Osteoblast (primary cell): ENCODE results near the gene CSNK2B. TPM values are rescaled to one million over a fixed set of nuclear protein-coding genes. Genes with fewer than 3 reads are reported as not detected.
A peak's percentile ranks its signal among the peaks of the same experiment; 100 is the strongest.

Experiments used
- DNase-seq: peaks from one replicate; pipeline ENCODE4 v3.0.0; 2011; ENCODE audit warnings: low spot score, mixed read lengths; ENCODE audit not compliant: insufficient read length; ENCODE audit errors: missing footprints
- H2AFZ ChIP-seq: 2 replicates; pipeline ENCODE4 v1.6.0; 2011; ENCODE audit warnings: mild to moderate bottlenecking, low read length
- H3K27ac ChIP-seq: 2 replicates; pipeline ENCODE4 v1.5.1; 2011; ENCODE audit warnings: mild to moderate bottlenecking, low read depth, low read length, moderate library complexity
- H3K27me3 ChIP-seq: 2 replicates; pipeline ENCODE4 v1.6.0; 2012; ENCODE audit warnings: mild to moderate bottlenecking, control low read depth, inconsistent platforms, low read length, moderate library complexity; ENCODE audit not compliant: insufficient read depth
- H3K36me3 ChIP-seq: 2 replicates; pipeline ENCODE4 v1.5.1; 2011; ENCODE audit warnings: mild to moderate bottlenecking, low read length, control low read depth, moderate library complexity; ENCODE audit not compliant: insufficient read depth
- H3K4me1 ChIP-seq: 2 replicates; pipeline ENCODE4 v1.5.1; 2011; ENCODE audit warnings: mild to moderate bottlenecking, low read length, control low read depth, moderate library complexity; ENCODE audit not compliant: insufficient read depth
- H3K4me2 ChIP-seq: 2 replicates; pipeline ENCODE4 v1.6.0; 2011; ENCODE audit warnings: mild to moderate bottlenecking, low read length; ENCODE audit not compliant: insufficient read depth
- H3K4me3 ChIP-seq: fragments of 200-600 bp; sonication (generic); 3 replicates; pipeline ENCODE4 v1.5.1; 2012; ENCODE audit warnings: mild to moderate bottlenecking, low read length, inconsistent platforms; ENCODE audit not compliant: insufficient read depth
- H3K79me2 ChIP-seq: 2 replicates; pipeline ENCODE4 v1.6.0; 2012; ENCODE audit warnings: mild to moderate bottlenecking, low read length, control low read depth, inconsistent platforms; ENCODE audit not compliant: insufficient read depth
- H3K9me3 ChIP-seq: 2 replicates; pipeline ENCODE4 v1.5.1; 2011; ENCODE audit warnings: low read depth, low read length, control low read depth
- H4K20me1 ChIP-seq: 2 replicates; pipeline ENCODE4 v1.6.0; 2012; ENCODE audit warnings: mild to moderate bottlenecking, low read length, control low read depth; ENCODE audit not compliant: insufficient read depth
- total RNA-seq: library from RNA; depleted of rRNA; stranded (reverse); fragments of >200 nt; gene quantifications from 2 replicates; pipeline ENCODE4 v1.2.3, GENCODE V29; 2012
- TF ChIP-seq, protein P1 (sequence below): IDR thresholded peaks from 2 replicates; pipeline ENCODE4 v1.5.1; 2011; ENCODE audit warnings: mild to moderate bottlenecking, low read depth, low read length, moderate library complexity; ENCODE audit errors: extremely low read depth

The CSNK2B gene
- total RNA-seq, 1 donor = 150 TPM

GRCh38 chr6:31639043-31639442 lies 26.8 kb upstream of the CSNK2B start:
- TF ChIP-seq, protein P1, sequence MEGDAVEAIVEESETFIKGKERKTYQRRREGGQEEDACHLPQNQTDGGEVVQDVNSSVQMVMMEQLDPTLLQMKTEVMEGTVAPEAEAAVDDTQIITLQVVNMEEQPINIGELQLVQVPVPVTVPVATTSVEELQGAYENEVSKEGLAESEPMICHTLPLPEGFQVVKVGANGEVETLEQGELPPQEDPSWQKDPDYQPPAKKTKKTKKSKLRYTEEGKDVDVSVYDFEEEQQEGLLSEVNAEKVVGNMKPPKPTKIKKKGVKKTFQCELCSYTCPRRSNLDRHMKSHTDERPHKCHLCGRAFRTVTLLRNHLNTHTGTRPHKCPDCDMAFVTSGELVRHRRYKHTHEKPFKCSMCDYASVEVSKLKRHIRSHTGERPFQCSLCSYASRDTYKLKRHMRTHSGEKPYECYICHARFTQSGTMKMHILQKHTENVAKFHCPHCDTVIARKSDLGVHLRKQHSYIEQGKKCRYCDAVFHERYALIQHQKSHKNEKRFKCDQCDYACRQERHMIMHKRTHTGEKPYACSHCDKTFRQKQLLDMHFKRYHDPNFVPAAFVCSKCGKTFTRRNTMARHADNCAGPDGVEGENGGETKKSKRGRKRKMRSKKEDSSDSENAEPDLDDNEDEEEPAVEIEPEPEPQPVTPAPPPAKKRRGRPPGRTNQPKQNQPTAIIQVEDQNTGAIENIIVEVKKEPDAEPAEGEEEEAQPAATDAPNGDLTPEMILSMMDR = no peak
- H4K20me1 ChIP-seq = peaks cover 22% of the 10 kb centered on the region
- DNase-seq = peak; percentile 87
- H3K9me3 ChIP-seq = no peaks in the 10 kb centered on the region
- H3K4me1 ChIP-seq = peaks cover 7% of the 10 kb centered on the region
- H3K27ac ChIP-seq = peak overlapping the region; percentile 83
- H3K4me3 ChIP-seq = no peak overlapping the region
- no peak overlapping the region for H3K4me2 ChIP-seq
- no peaks in the 10 kb centered on the region for H3K79me2 ChIP-seq
- no peak overlapping the region for H2AFZ ChIP-seq
- H3K36me3 ChIP-seq = peaks cover 90% of the 10 kb centered on the region
- no peaks in the 10 kb centered on the region for H3K27me3 ChIP-seq

GRCh38 chr6:31639449-31639861 lies 26.4 kb upstream of the CSNK2B start:
- H3K4me1 ChIP-seq = peaks cover 7% of the 10 kb centered on the region
- no peaks in the 10 kb centered on the region for H3K9me3 ChIP-seq
- H3K4me3 ChIP-seq = no peak overlapping the region
- H3K27me3 ChIP-seq = no peaks in the 10 kb centered on the region
- TF ChIP-seq, protein P1 = no peak
- H2AFZ ChIP-seq = no peak overlapping the region
- H3K27ac ChIP-seq = peak overlapping the region; percentile 83
- peak overlapping the region; percentile 46 for H3K4me2 ChIP-seq
- peaks cover 89% of the 10 kb centered on the region for H3K36me3 ChIP-seq
- H3K79me2 ChIP-seq = no peaks in the 10 kb centered on the region
- H4K20me1 ChIP-seq = peaks cover 18% of the 10 kb centered on the region
- peak; percentile 95 for DNase-seq

- no peak overlapping the region for H3K4me2 ChIP-seq
- H3K9me3 ChIP-seq = no peaks in the 10 kb centered on the region
- peaks cover 89% of the 10 kb centered on the region for H3K36me3 ChIP-seq
- TF ChIP-seq, protein P1 = no peak
- peak; percentile 56 for DNase-seq
- H3K4me3 ChIP-seq = no peak overlapping the region
- H2AFZ ChIP-seq = no peak overlapping the region
- peaks cover 7% of the 10 kb centered on the region for H3K4me1 ChIP-seq
- no peaks in the 10 kb centered on the region for H3K79me2 ChIP-seq
- H3K27me3 ChIP-seq = no peaks in the 10 kb centered on the region
- H4K20me1 ChIP-seq = peaks cover 11% of the 10 kb centered on the region
- H3K27ac ChIP-seq = no peak overlapping the region
These were observed 25.3 kb upstream of the CSNK2B start for GRCh38 chr6:31640612-31641011.

- H3K9me3 ChIP-seq = no peaks in the 10 kb centered on the region
- H4K20me1 ChIP-seq = peaks cover 6% of the 10 kb centered on the region
- H3K79me2 ChIP-seq = no peaks in the 10 kb centered on the region
- H3K4me3 ChIP-seq = no peak overlapping the region
- TF ChIP-seq, protein P1 = no peak
- DNase-seq = peak; percentile 62
- no peaks in the 10 kb centered on the region for H3K27me3 ChIP-seq
- no peak overlapping the region for H2AFZ ChIP-seq
- peaks cover 7% of the 10 kb centered on the region for H3K4me1 ChIP-seq
- H3K27ac ChIP-seq = no peak overlapping the region
- H3K4me2 ChIP-seq = no peak overlapping the region
- peaks cover 88% of the 10 kb centered on the region for H3K36me3 ChIP-seq
These were observed 24.5 kb upstream of the CSNK2B start for GRCh38 chr6:31641370-31641769.
